Endothelial cell of umbilical vein (primary cell): ENCODE measurements around the gene DCLK2. TPM values are rescaled to one million over a fixed set of nuclear protein-coding genes. Genes with fewer than 3 reads are reported as not detected.

Experiments used
- BruUV-seq: library from RNA; stranded (reverse); fragments of 400-500 nt; replicated peaks from 2 replicates; lab custom pipeline; 2021; lab: Mats Ljungman, UMichigan
- CTCF ChIA-PET: fragments of 300-600, 350-600 bp; sonication (Branson Sonifier 250); formaldehyde crosslinking; loops from one replicate; lab custom pipeline; 2021; ENCODE audit warnings: antibody characterized with exemption, inconsistent platforms; lab: Charles Lee
- POLR2A ChIA-PET: fragments of 300-600, 350-600 bp; sonication (Branson Sonifier 250); formaldehyde crosslinking; loops from one replicate; lab custom pipeline; 2021; ENCODE audit warnings: antibody characterized with exemption, inconsistent platforms; lab: Charles Lee
- DNase-seq: peaks from one replicate; pipeline ENCODE4 v3.0.0-alpha.2; 2011; ENCODE audit warnings: low read depth, low spot score
- FAIRE-seq: peaks from 2 replicates; lab custom pipeline; 2011; peaks lifted over from hg19 to GRCh38; lab: Jason Lieb, UNC
- H2AFZ ChIP-seq: 2 replicates; pipeline ENCODE4 v1.6.0; 2012; ENCODE audit warnings: low read depth, low read length, control low read depth, inconsistent platforms
- H3K27ac ChIP-seq: 2 replicates; pipeline ENCODE4 v1.5.1; 2011; ENCODE audit warnings: low read depth, mild to moderate bottlenecking, control low read depth, low read length, moderate library complexity; ENCODE audit not compliant: insufficient read depth
- H3K27me3 ChIP-seq, 2 experiments: 2 replicates each; pipeline versions ENCODE4 v1.6.0 to v1.6.1; 2011; ENCODE audit warnings: low read length in 2 of 2, mixed read lengths in 1 of 2; ENCODE audit not compliant: control insufficient read depth in 2 of 2, insufficient read depth in 2 of 2
- H3K36me3 ChIP-seq, 2 experiments: 2 replicates in 1 of 2; 3 replicates in 1 of 2; pipeline ENCODE4 v1.5.1; 2011; ENCODE audit warnings: low read length in 2 of 2, mild to moderate bottlenecking in 1 of 2, moderate library complexity in 1 of 2; ENCODE audit not compliant: control insufficient read depth in 2 of 2, insufficient read depth in 2 of 2; ENCODE audit errors: extremely low read depth in 1 of 2
- H3K4me1 ChIP-seq: 3 replicates; pipeline ENCODE4 v1.5.1; 2011; ENCODE audit warnings: mild to moderate bottlenecking, low read length; ENCODE audit not compliant: control insufficient read depth, insufficient read depth; ENCODE audit errors: extremely low read depth
- H3K4me2 ChIP-seq: 2 replicates; pipeline ENCODE4 v1.6.1; 2011; ENCODE audit warnings: low read length, control low read depth, mixed read lengths; ENCODE audit not compliant: insufficient read depth
- H3K4me3 ChIP-seq, 3 experiments: fragments of 200-600 bp in 1 of 3; sonication (generic), shearing (Covaris generic) in 1 of 3; replicated peaks in 1 of 3; 2 replicates each; pipeline ENCODE4 v1.5.1; 2011 to 2016; ENCODE audit warnings: control low read depth in 3 of 3, low read length in 3 of 3, mild to moderate bottlenecking in 2 of 3, inconsistent platforms in 1 of 3, low read depth in 1 of 3, moderate library complexity in 1 of 3; ENCODE audit not compliant: insufficient read depth in 1 of 3
- H3K79me2 ChIP-seq: 2 replicates; pipeline ENCODE4 v1.6.0; 2012; ENCODE audit warnings: low read length, inconsistent platforms; ENCODE audit not compliant: control insufficient read depth, insufficient read depth
- H3K9ac ChIP-seq: replicated peaks from 2 replicates; pipeline ENCODE3; 2011; ENCODE audit warnings: low read length, control low read depth; ENCODE audit not compliant: insufficient read depth; ENCODE audit errors: extremely low read depth
- H3K9me1 ChIP-seq: replicated peaks from 3 replicates; pipeline ENCODE4 v1.6.0; 2011; ENCODE audit warnings: mild to moderate bottlenecking, low read length; ENCODE audit not compliant: control insufficient read depth, insufficient read depth; ENCODE audit errors: extremely low read depth
- H3K9me3 ChIP-seq: replicated peaks from 2 replicates; pipeline ENCODE4 v1.5.1; 2012; ENCODE audit warnings: low read length, inconsistent platforms; ENCODE audit not compliant: control insufficient read depth, insufficient read depth
- H4K20me1 ChIP-seq: replicated peaks from 2 replicates; pipeline ENCODE3; 2011; ENCODE audit warnings: mild to moderate bottlenecking, low read length; ENCODE audit not compliant: control insufficient read depth, insufficient read depth; ENCODE audit errors: extremely low read depth
- CTCF ChIP-seq, 2 donors: IDR thresholded peaks; 1 replicate in 1 of 2; 2 replicates in 1 of 2; pipeline ENCODE4 v1.5.1; 2011; ENCODE audit warnings: low read length in 2 of 2, mild to moderate bottlenecking in 2 of 2, moderate library complexity in 2 of 2, control low read depth in 1 of 2, inconsistent platforms in 1 of 2, low read depth in 1 of 2; ENCODE audit not compliant: insufficient read depth in 1 of 2; ENCODE audit errors: extremely low read depth in 1 of 2
- EZH2 ChIP-seq: IDR thresholded peaks from 2 replicates; pipeline ENCODE4 v1.6.1; 2012; ENCODE audit warnings: borderline replicate concordance, low read depth, mild to moderate bottlenecking, moderate library complexity, low read length, inconsistent platforms; ENCODE audit not compliant: severe bottlenecking
- FOS ChIP-seq: IDR thresholded peaks from 2 replicates; pipeline ENCODE4 v1.6.1; 2011; ENCODE audit warnings: mild to moderate bottlenecking, low read length, moderate library complexity, borderline replicate concordance; ENCODE audit not compliant: insufficient read depth
- GATA2 ChIP-seq: IDR thresholded peaks from 2 replicates; pipeline ENCODE4 v1.7.0; 2011; ENCODE audit warnings: low read depth, mild to moderate bottlenecking, moderate library complexity, mixed read lengths, low read length; ENCODE audit not compliant: insufficient read length, insufficient read depth
- JUN ChIP-seq: IDR thresholded peaks from 2 replicates; pipeline ENCODE4 v1.6.1; 2011; ENCODE audit warnings: borderline replicate concordance, low read depth; ENCODE audit not compliant: insufficient read length, insufficient read depth
- MAX ChIP-seq: IDR thresholded peaks from 2 replicates; pipeline ENCODE4 v1.6.1; 2011; ENCODE audit not compliant: insufficient read depth, insufficient read length
- MYC ChIP-seq: IDR thresholded peaks from one replicate; pipeline ENCODE4 v1.6.1; 2011; ENCODE audit warnings: mild to moderate bottlenecking, low read depth, low read length
- POLR2A ChIP-seq: IDR thresholded peaks from 2 replicates; pipeline ENCODE4 v1.6.1; 2012; ENCODE audit warnings: low read depth, mild to moderate bottlenecking, control low read depth, low read length
- POLR2AphosphoS5 ChIP-seq: IDR thresholded peaks from 2 replicates; pipeline ENCODE4 v1.6.1; 2012; ENCODE audit warnings: low read depth, mild to moderate bottlenecking, control low read depth, low read length, moderate library complexity; ENCODE audit not compliant: insufficient read depth
- dilution Hi-C: fragments of 300-500 bp; cut with MboI; formaldehyde crosslinking; loops from one replicate; pipeline ENCODE4 v1.15.0; 2019; ENCODE audit warnings: low sequenced_read_pairs; ENCODE audit not compliant: extremely low pct_ligation_motif_present
- intact Hi-C: fragments of 100-400 bp; cut with micrococcal nuclease; formaldehyde crosslinking; loops from one replicate; pipeline ENCODE4 v1.10.0; 2022
- polyA plus RNA-seq, 4 experiments: library from polyadenylated mRNA; depleted of rRNA in 3 of 4; stranded (reverse) in 3 of 4; unstranded in 1 of 4; fragments of >200 nt; gene quantifications; 2 replicates each; pipeline versions ENCODE4 v1.2.1 to v1.2.3, GENCODE V29; 2011 to 2012; ENCODE audit warnings: missing spikeins in 1 of 4
- total RNA-seq: library from RNA; stranded (reverse); gene quantifications from 2 replicates; pipeline ENCODE4 v1.2.3, GENCODE V29; 2021

The DCLK2 gene
- total and polyA plus RNA-seq, 2 donors (not counting 3 experiments of a cell fraction or from before 2014, with no cell fraction given): 1.7 to 4.7 TPM

- no peaks in the 10 kb centered on the region for H4K20me1 ChIP-seq
- H3K27ac ChIP-seq: no peak overlapping the region
- no peaks in the 10 kb centered on the region for H3K9me3 ChIP-seq
- no peak overlapping the region for H3K9ac ChIP-seq
- no peaks in the 10 kb centered on the region for H3K27me3 ChIP-seq
- intact Hi-C loops: no loop called here
- no peak overlapping the region for H3K4me2 ChIP-seq
- no peak overlapping the region for H3K4me3 ChIP-seq
- H3K36me3 ChIP-seq: no peaks in the 10 kb centered on the region
- H3K79me2 ChIP-seq: no peaks in the 10 kb centered on the region
- H2AFZ ChIP-seq: no peak overlapping the region
- dilution Hi-C loops: no loop called here
- DNase-seq: peak; percentile 40
- no peaks in the 10 kb centered on the region for H3K9me1 ChIP-seq
- H3K4me1 ChIP-seq: peaks cover 5% of the 10 kb centered on the region
- TF ChIP-seq MYC (no peak), MAX (no peak), EZH2 (no peak), POLR2A (no peak), CTCF (IDR thresholded peaks at IDR 0.05; ENCODE audit: extremely low read depth in 1 of 2, insufficient read depth in 1 of 2, low read depth in 1 of 2, low read length in 2 of 2) (no peak), GATA2 (no peak), POLR2AphosphoS5 (no peak), FOS (no peak), JUN (no peak)
- BruUV-seq: no TSS peak
- no peak for FAIRE-seq
- ChIA-PET CTCF (interaction anchor here (1.2 to 1.7 kb wide), 3 partner anchors 13 to 54 kb away, joined by 3 to 6 read pairs (median 3); no protein-coding TSS in a partner anchor), POLR2A (no interaction called here)
Observed at GRCh38 chr4:150155391-150155790, 77.1 kb downstream of the DCLK2 start.
